Ascending aorta (tissue), 2 donors: ENCODE data around the gene OR52B6. TPM values are rescaled to one million over a fixed set of nuclear protein-coding genes. Genes with fewer than 3 reads are reported as not detected.
"Not testable (repeated sequence)": the region's sequence is repeated elsewhere in the genome, so short reads cannot be mapped to it uniquely, and the experiment has no call there.

Experiments
- DNase-seq, 2 donors: peaks; one replicate each; pipeline ENCODE4 v3.0.0-alpha.2; 2019; ENCODE audit warnings: low spot score in 2 of 2
- H3K27ac ChIP-seq, 2 donors: fragments of 200-600 bp; sonication (generic); one replicate each; pipeline ENCODE4 v1.5.1; 2016 to 2017; ENCODE audit warnings: mild to moderate bottlenecking in 1 of 2
- H3K27me3 ChIP-seq: fragments of 200-600 bp; sonication (generic); one replicate; pipeline ENCODE4 v1.5.1; 2017
- H3K36me3 ChIP-seq, 2 donors: fragments of 200-600 bp; sonication (generic); one replicate each; pipeline ENCODE4 v1.5.1; 2016
- H3K4me1 ChIP-seq, 2 donors: fragments of 200-600 bp; sonication (generic); one replicate each; pipeline ENCODE4 v1.5.1; 2016 to 2017; ENCODE audit warnings: mild to moderate bottlenecking in 1 of 2
- H3K4me3 ChIP-seq, 2 donors: fragments of 200-600 bp; sonication (generic); one replicate each; pipeline ENCODE4 v1.5.1; 2016 to 2017; ENCODE audit warnings: mild to moderate bottlenecking in 1 of 2
- H3K9me3 ChIP-seq, 2 donors: fragments of 200-600 bp; sonication (generic); one replicate each; pipeline ENCODE4 v1.5.1; 2016
- CTCF ChIP-seq, 3 experiments: fragments of 200-600 bp in 2 of 3; fragments of 450-650 bp in 1 of 3; sonication (generic) in 2 of 3; IDR thresholded peaks; one replicate each; pipeline ENCODE4 v1.5.1; 2016 to 2019; ENCODE audit warnings: antibody characterized with exemption in 3 of 3, mild to moderate bottlenecking in 1 of 3, moderate library complexity in 1 of 3
- intact Hi-C: fragments of 100-400 bp; cut with DNase I; formaldehyde crosslinking; loops from one replicate; pipeline ENCODE4 v1.15.1; 2023
- total RNA-seq: library from RNA; depleted of rRNA; stranded (reverse); fragments of >200 nt; gene quantifications from one replicate; pipeline ENCODE4 v1.1.0, GENCODE V29; 2016

Gene OR52B6
- total RNA-seq, 1 donor from 2014 or later: not detected

DNA sequence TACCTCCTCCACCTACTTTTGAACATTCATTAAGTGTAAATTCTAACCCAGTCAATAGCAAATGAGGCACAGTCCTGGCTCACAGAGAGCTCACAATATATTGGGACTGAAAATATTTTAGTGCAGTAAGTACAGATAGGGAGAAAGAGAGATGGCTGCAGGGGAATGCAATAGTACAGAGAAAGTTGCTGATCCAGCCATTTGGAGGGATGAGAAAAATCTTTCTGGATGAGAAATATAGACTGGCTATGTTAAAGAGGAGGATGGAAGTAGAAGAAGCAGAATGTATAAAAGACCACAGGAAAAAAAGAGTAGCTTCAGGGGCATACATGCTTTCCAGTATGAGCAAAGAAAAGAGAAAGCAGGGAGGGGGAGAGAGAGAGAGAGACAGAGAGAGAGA, 3.6 kb upstream of the OR52B6 start:
- Histone ChIP-seq H3K27ac (no peak overlapping the region), H3K4me1 (no peaks in the 10 kb centered on the region), H3K4me3 (no peak overlapping the region), H3K27me3 (no peaks in the 10 kb centered on the region), H3K36me3 (no peaks in the 10 kb centered on the region), H3K9me3 (no peaks in the 10 kb centered on the region)
- DNase-seq: no peak
- TF ChIP-seq CTCF (IDR thresholded peaks at IDR 0.05): no peak
- intact Hi-C loops: no loop called here

GRCh38 chr11:5581014-5581413, 337 bp downstream of the OR52B6 start:
- Histone ChIP-seq H3K36me3 (no peaks in the 10 kb centered on the region), H3K27ac (no peak overlapping the region), H3K4me1 (no peaks in the 10 kb centered on the region), H3K9me3 (no peaks in the 10 kb centered on the region), H3K4me3 (no peak overlapping the region), H3K27me3 (no peaks in the 10 kb centered on the region)
- no peak for DNase-seq
- intact Hi-C loops: no loop called here
- TF ChIP-seq CTCF (IDR thresholded peaks at IDR 0.05): no peak

DNA sequence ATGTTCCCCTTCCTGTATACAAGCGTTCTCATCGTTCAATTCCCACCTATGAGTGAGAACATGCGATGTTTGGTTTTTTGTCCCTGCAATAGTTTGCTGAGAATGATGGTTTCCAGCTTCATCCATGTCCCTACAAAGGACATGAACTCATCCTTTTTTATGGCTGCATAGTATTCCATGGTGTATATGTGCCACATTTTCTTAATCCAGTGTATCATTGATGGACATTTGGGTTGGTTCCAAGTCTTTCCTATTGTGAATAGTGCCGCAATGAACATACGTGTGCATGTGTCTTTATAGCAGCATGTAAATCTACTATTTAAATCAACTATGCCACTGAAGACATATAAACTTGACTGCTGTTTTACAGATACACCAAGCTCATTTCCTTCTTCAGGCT, 3.8 kb downstream of the OR52B6 start:
- H3K27ac ChIP-seq, DNase-seq, H3K36me3 ChIP-seq, intact Hi-C loops, H3K4me3 ChIP-seq, H3K4me1 ChIP-seq, H3K27me3 ChIP-seq, H3K9me3 ChIP-seq: not testable (repeated sequence)

- not testable (repeated sequence) for DNase-seq, H3K36me3 ChIP-seq, H3K27ac ChIP-seq, H3K4me3 ChIP-seq, H3K4me1 ChIP-seq, H3K9me3 ChIP-seq, H3K27me3 ChIP-seq
- intact Hi-C loops: loop anchor here (10.0 kb wide), 1 partner anchor 985 kb away; the partner anchor contains the start of gene TRIM68
Measured at GRCh38 chr11:5589906-5590305, 9.2 kb downstream of the OR52B6 start.

- H3K4me1 ChIP-seq: no peaks in the 10 kb centered on the region
- intact Hi-C loops: loop anchor here (10.0 kb wide), 1 partner anchor 987 kb away; the partner anchor contains the start of gene TRIM68
- no peaks in the 10 kb centered on the region for H3K36me3 ChIP-seq
- H3K9me3 ChIP-seq: no peaks in the 10 kb centered on the region
- no peak for DNase-seq
- H3K27me3 ChIP-seq: no peaks in the 10 kb centered on the region
- no peak overlapping the region for H3K27ac ChIP-seq
- H3K4me3 ChIP-seq: no peak overlapping the region
- no peak for TF ChIP-seq CTCF (IDR thresholded peaks at IDR 0.05)
Measured at GRCh38 chr11:5591613-5592012, 10.9 kb downstream of the OR52B6 start.

GRCh38 chr11:5592615-5593014, 11.9 kb downstream of the OR52B6 start:
- no peaks in the 10 kb centered on the region for H3K36me3 ChIP-seq
- no peak overlapping the region for H3K27ac ChIP-seq
- intact Hi-C loops: loop anchor here (10.0 kb wide), 1 partner anchor 988 kb away; the partner anchor contains the start of gene TRIM68

More at GRCh38 chr11:5592615-5593014, 11.9 kb downstream of the OR52B6 start:
- Histone ChIP-seq H3K27me3 (no peaks in the 10 kb centered on the region), H3K9me3 (no peaks in the 10 kb centered on the region), H3K4me3 (no peak overlapping the region), H3K4me1 (peaks cover 0 to 2% of the 10 kb centered on the region in 2 donors)
- DNase-seq: no peak
- no peak for TF ChIP-seq CTCF (IDR thresholded peaks at IDR 0.05)
